K562 (cell line): ENCODE results near the gene RDH13. TPM values are rescaled to one million over a fixed set of nuclear protein-coding genes. Genes with fewer than 3 reads are reported as not detected.
A peak's percentile ranks its signal among the peaks of the same experiment; 100 is the strongest.

ENCODE experiments used
- ATAC-seq: fragments of 200-7000 bp; cut with Tn5 transposase; 3 replicates; pipeline ENCODE4 v1.9.1; 2020; ENCODE audit warnings: moderate library complexity
- BruUV-seq: library from RNA; stranded (reverse); fragments of 400-500 nt; replicated peaks from 2 replicates; lab custom pipeline; 2021; lab: Mats Ljungman, UMichigan
- CTCF ChIA-PET: fragments of 300-600 bp; formaldehyde crosslinking; extraction: SDS; loops from one replicate; lab custom pipeline; 2021; ENCODE audit warnings: low intra/inter-chr PET ratio; lab: Yijun Ruan, JAX
- POLR2A ChIA-PET: fragments of 300-600, 350-650 bp; sonication (Branson Sonifier 250); formaldehyde crosslinking; extraction: SDS; loops from one replicate; lab custom pipeline; 2021; ENCODE audit warnings: antibody characterized with exemption, inconsistent platforms; lab: Yijun Ruan, JAX
- DNase-seq, 4 experiments: peaks; one replicate each; pipeline versions ENCODE4 v3.0.0 to v3.0.0-alpha.2; 2011 to 2018; ENCODE audit warnings: low spot score in 3 of 4, mixed read lengths in 3 of 4; ENCODE audit errors: extremely low read depth in 1 of 4
- FAIRE-seq: peaks from 2 replicates; lab custom pipeline; 2011; peaks lifted over from hg19 to GRCh38; lab: Jason Lieb, UNC
- H2AFZ ChIP-seq: 2 replicates; pipeline ENCODE4 v1.6.0; 2011; ENCODE audit warnings: low read depth, low read length, control low read depth, inconsistent platforms
- H3K27ac ChIP-seq: fragments of 200-600 bp; 3 replicates; pipeline ENCODE4 v1.8.0; 2011; ENCODE audit warnings: low read depth, mild to moderate bottlenecking, control low read depth, inconsistent platforms, low read length, moderate library complexity, mixed read lengths; ENCODE audit errors: extremely low read depth
- H3K27me3 ChIP-seq, 2 experiments: fragments of 300-600 bp in 1 of 2; 2 replicates in 1 of 2; 3 replicates in 1 of 2; pipeline versions ENCODE4 v1.6.0 to v1.8.0; 2011; ENCODE audit warnings: inconsistent platforms in 2 of 2, low read length in 2 of 2, mild to moderate bottlenecking in 1 of 2, mixed read lengths in 1 of 2, moderate library complexity in 1 of 2; ENCODE audit not compliant: control insufficient read depth in 2 of 2, insufficient read depth in 2 of 2
- H3K36me3 ChIP-seq: fragments of 300-600 bp; 3 replicates; pipeline ENCODE4 v1.8.0; 2011; ENCODE audit warnings: mild to moderate bottlenecking, low read length, inconsistent platforms; ENCODE audit not compliant: control insufficient read depth, insufficient read depth
- H3K4me1 ChIP-seq, 2 experiments: fragments of 200-600 bp in 1 of 2; replicated peaks in 1 of 2; 2 replicates in 1 of 2; 3 replicates in 1 of 2; pipeline versions ENCODE4 v1.5.1 to v1.8.0; 2011; ENCODE audit warnings: inconsistent platforms in 2 of 2, low read length in 2 of 2, mild to moderate bottlenecking in 1 of 2, mixed read lengths in 1 of 2, moderate library complexity in 1 of 2; ENCODE audit not compliant: control insufficient read depth in 2 of 2, insufficient read depth in 2 of 2
- H3K4me2 ChIP-seq: 2 replicates; pipeline ENCODE4 v1.6.1; 2011; ENCODE audit warnings: low read length, control low read depth, inconsistent platforms, mixed read lengths; ENCODE audit not compliant: insufficient read depth
- H3K4me3 ChIP-seq: fragments of 200-600 bp; sonication (generic), shearing (Covaris generic); 2 replicates; pipeline ENCODE4 v1.5.1; 2016; ENCODE audit warnings: control low read depth, inconsistent platforms
- H3K79me2 ChIP-seq: fragments of 200-600 bp; 3 replicates; pipeline ENCODE4 v1.8.0; 2011; ENCODE audit warnings: low read length, inconsistent platforms; ENCODE audit not compliant: control insufficient read depth, insufficient read depth
- H3K9ac ChIP-seq, 2 experiments: 2 replicates each; pipeline versions ENCODE4 v1.6.0 to v1.6.1; 2011; ENCODE audit warnings: low read depth in 2 of 2, low read length in 2 of 2, control low read depth in 1 of 2, inconsistent platforms in 1 of 2, mild to moderate bottlenecking in 1 of 2, mixed read lengths in 1 of 2; ENCODE audit not compliant: insufficient read depth in 1 of 2
- H3K9me1 ChIP-seq: one replicate; pipeline ENCODE4 v1.6.0; 2011; ENCODE audit warnings: inconsistent platforms, mild to moderate bottlenecking, low read length, moderate library complexity; ENCODE audit not compliant: control insufficient read depth, insufficient read depth
- H3K9me3 ChIP-seq: replicated peaks from 2 replicates; pipeline ENCODE4 v1.5.1; 2011; ENCODE audit warnings: low read depth, low read length, inconsistent platforms; ENCODE audit not compliant: control insufficient read depth, insufficient read depth
- H4K20me1 ChIP-seq: replicated peaks from 2 replicates; pipeline ENCODE4 v1.6.1; 2011; ENCODE audit warnings: low read length, inconsistent platforms, mixed read lengths; ENCODE audit not compliant: control insufficient read depth, insufficient read depth
- COPS2 ChIP-seq: fragments of 450-650 bp; conservative IDR thresholded peaks from 2 replicates; pipeline ENCODE4 v1.6.1; 2016; ENCODE audit warnings: mild to moderate bottlenecking, moderate library complexity
- FOXA3 ChIP-seq, 2 experiments: fragments of 450-650 bp in 1 of 2; sonication (generic) in 1 of 2; formaldehyde crosslinking; IDR thresholded peaks in 1 of 2; conservative IDR thresholded peaks in 1 of 2; 2 replicates each; pipeline versions ENCODE4 v1.4.0 to v1.8.0; 2020 to 2022; ENCODE audit warnings: mild to moderate bottlenecking in 2 of 2, missing genetic modification reagents in 1 of 2
- NFE2L1 ChIP-seq: fragments of 450-650 bp; IDR thresholded peaks from 2 replicates; pipeline ENCODE4 v1.6.1; 2016; ENCODE audit warnings: missing genetic modification characterization, low read depth, mild to moderate bottlenecking, missing compliant biosample characterization, moderate library complexity, borderline replicate concordance
- PHB2 ChIP-seq: fragments of 450-650 bp; IDR thresholded peaks from 2 replicates; pipeline ENCODE4 v1.6.1; 2017; ENCODE audit warnings: low read depth
- POLR2A ChIP-seq: fragments of 450-650 bp; conservative IDR thresholded peaks from 2 replicates; pipeline ENCODE4 v1.6.1; 2016
- POLR2G ChIP-seq: fragments of 200-400 bp; formaldehyde crosslinking; IDR thresholded peaks from 2 replicates; pipeline ENCODE4 v1.6.1; 2017; ENCODE audit warnings: low read depth, mild to moderate bottlenecking, antibody characterized with exemption, low read length, moderate library complexity
- POLR3G ChIP-seq: IDR thresholded peaks from 2 replicates; pipeline ENCODE4 v1.6.1; 2011; ENCODE audit not compliant: insufficient read length, insufficient replicate concordance; ENCODE audit errors: extremely low read depth
- RAD51 ChIP-seq: fragments of 450-650 bp; IDR thresholded peaks from 2 replicates; pipeline ENCODE4 v1.7.1; 2016; ENCODE audit warnings: low read depth, mild to moderate bottlenecking, borderline replicate concordance
- SUPT5H ChIP-seq: fragments of 450-650 bp; IDR thresholded peaks from 2 replicates; pipeline ENCODE4 v1.6.1; 2016
- XRCC5 ChIP-seq: fragments of 200-400 bp; formaldehyde crosslinking; IDR thresholded peaks from 2 replicates; pipeline ENCODE4 v1.6.1; 2017; ENCODE audit warnings: low read depth, mild to moderate bottlenecking, low read length
- ZFP1 ChIP-seq: fragments of 450-650 bp; formaldehyde crosslinking; IDR thresholded peaks from 2 replicates; pipeline ENCODE4 v1.4.0; 2020; ENCODE audit warnings: mild to moderate bottlenecking, mixed read lengths
- ZFP30 ChIP-seq: fragments of 250-450 bp; sonication (Bioruptor Pico); IDR thresholded peaks from 2 replicates; pipeline ENCODE4 v1.8.0; 2022; ENCODE audit warnings: moderate library complexity, mild to moderate bottlenecking, inconsistent platforms, borderline replicate concordance
- ZNF212 ChIP-seq: fragments of 450-650 bp; formaldehyde crosslinking; IDR thresholded peaks from 2 replicates; pipeline ENCODE4 v1.4.0; 2020; ENCODE audit warnings: mild to moderate bottlenecking
- WGBS: fragments of 100-300 bp; shearing (Covaris generic); methylation state at CpG from one replicate; pipeline ENCODE4 v1.1.6; 2016; ENCODE audit warnings: low coverage, mixed read lengths; ENCODE audit not compliant: insufficient coverage; ENCODE audit errors: missing lambda C conversion rate; 5-methylcytosine and 5-hydroxymethylcytosine counted together
- in situ Hi-C: fragments of 300-500 bp; cut with MboI; formaldehyde crosslinking; loops from 4 replicates; pipeline ENCODE4 v1.15.0; 2018; ENCODE audit warnings: inconsistent platforms, mixed read lengths
- intact Hi-C: fragments of 100-400 bp; cut with micrococcal nuclease; formaldehyde crosslinking; loops from 2 replicates; pipeline ENCODE4 v1.14.2; 2022
- polyA plus RNA-seq, 8 experiments: library from polyadenylated mRNA; depleted of rRNA in 4 of 8; stranded (reverse) in 5 of 8; unstranded in 3 of 8; fragments of >200 nt; fragmentation: Nextera tagmentation in 2 of 8; fragmentation: Illumina TruSeq in 1 of 8; extraction: Ambion mirVana in 2 of 8; extraction: Trizol in 1 of 8; gene quantifications; 2 replicates each; pipeline versions ENCODE4 v1.2.1 to v1.2.3, GENCODE V29; 2011 to 2014; ENCODE audit warnings: inconsistent platforms in 1 of 8, missing spikeins in 1 of 8
- total RNA-seq, 7 experiments: library from RNA; depleted of rRNA in 6 of 7; stranded (reverse); fragments of >200 nt in 6 of 7; fragmentation: Illumina TruSeq in 2 of 7; extraction: Trizol in 2 of 7; gene quantifications; 2 replicates each; pipeline versions ENCODE4 v1.2.1 to v1.2.3, GENCODE V29; 2011 to 2021; ENCODE audit warnings: low replicate concordance in 1 of 7
- TF ChIP-seq, protein P1 (sequence below): sonication (generic); formaldehyde crosslinking; IDR thresholded peaks from 2 replicates; pipeline ENCODE4 v1.8.1; 2023; ENCODE audit warnings: mild to moderate bottlenecking, missing genetic modification reagents

The RDH13 gene
- total and polyA plus RNA-seq, 9 of the 15 experiments (the other 6 are each of a cell fraction or from before 2014, with no cell fraction given), result 7.5 to 70.3 (median 39.5) TPM

DNA sequence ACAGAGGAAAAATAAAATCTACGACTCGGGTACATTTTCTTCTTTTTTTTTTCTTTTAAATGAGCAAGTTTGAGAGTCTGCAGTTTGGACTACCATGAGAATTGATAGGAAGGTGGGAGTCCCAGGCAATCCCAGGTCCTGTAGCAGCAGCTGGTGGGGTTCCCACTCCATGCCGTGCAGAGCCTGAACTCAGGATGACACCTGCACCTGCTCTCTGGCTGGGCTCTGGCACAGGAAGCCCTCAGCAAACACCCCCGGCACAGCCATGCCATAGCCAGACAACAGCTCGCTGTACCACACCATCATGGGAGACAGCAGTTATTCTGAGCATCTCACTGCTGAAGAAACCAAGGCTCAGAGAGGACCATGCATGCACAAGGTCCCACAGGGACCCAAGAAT lies 18.7 kb downstream of the RDH13 start:
- FAIRE-seq (no peak), ATAC-seq (no peak), DNase-seq (no peak)
- WGBS, result 94% methylated on average over 2 of the region's 5 CpGs
- in situ Hi-C loops, result no loop called here
- POLR2A ChIA-PET, result interaction anchor here (1.3 kb wide), 1 partner anchor 10 kb away, joined by 3 read pairs; no protein-coding TSS in a partner anchor
- Histone ChIP-seq H3K27ac (no peak overlapping the region; the same call in 2 of the 3 replicates), H3K4me2 (no peak overlapping the region), H3K9ac (peak overlapping the region in 1 of 2 experiments; percentile 40; a peak in 1 of 4 replicates), H2AFZ (no peak overlapping the region), H3K27me3 (no peaks in the 10 kb centered on the region), H3K79me2 (peaks cover 40% of the 10 kb centered on the region), H3K9me3 (no peaks in the 10 kb centered on the region), H3K36me3 (peaks cover 83% of the 10 kb centered on the region), H3K4me3 (no peak overlapping the region), H3K9me1 (no peaks in the 10 kb centered on the region), H4K20me1 (peaks cover 5% of the 10 kb centered on the region; the same call in 1 of the 2 replicates), H3K4me1 (peaks cover 27 to 50% of the 10 kb centered on the region in 2 experiments)
- intact Hi-C loops, result loop anchor here (10.0 kb wide), 1 partner anchor 159 kb away; no protein-coding TSS in a partner anchor
- CTCF ChIA-PET, result no interaction called here
- TF ChIP-seq POLR3G, result no peak
- TF ChIP-seq ZFP30, result no peak
- no peak for TF ChIP-seq XRCC5
- peak; percentile 46; the same call in 1 of the 2 replicates for TF ChIP-seq POLR2A
- BruUV-seq, result no TSS peak

DNA sequence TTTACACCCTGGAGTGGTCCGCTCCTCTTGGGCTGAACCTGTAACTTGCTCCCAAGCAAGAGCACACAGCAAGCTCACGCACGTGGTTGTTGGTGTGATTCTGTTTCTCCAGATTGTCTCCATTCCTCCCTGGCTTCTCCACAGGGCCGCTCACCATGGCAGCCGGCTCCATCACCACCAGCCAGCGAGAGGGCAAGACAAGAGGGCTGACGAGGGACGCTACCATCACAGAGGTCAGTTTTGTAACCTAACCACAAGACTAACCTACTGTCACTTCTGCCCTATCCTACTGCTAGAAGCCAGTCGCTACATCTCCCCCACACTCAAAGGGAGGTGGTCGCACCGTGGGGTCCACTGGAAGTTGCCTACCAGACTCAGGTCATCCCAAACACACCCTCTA lies 20.3 kb downstream of the RDH13 start:
- DNase-seq (no peak), FAIRE-seq (no peak)
- H3K9ac ChIP-seq, result peak overlapping the region; percentile 64 to 81
- intact Hi-C loops, result loop anchor here (10.0 kb wide), 1 partner anchor 158 kb away; no protein-coding TSS in a partner anchor
- H3K9me3 ChIP-seq, result no peaks in the 10 kb centered on the region
- WGBS, result 74% methylated on average over 11 of the region's 11 CpGs
- H4K20me1 ChIP-seq, result no peaks in the 10 kb centered on the region; the same call in 1 of the 2 replicates
- H3K27ac ChIP-seq, result peak overlapping the region; percentile 96
- no peaks in the 10 kb centered on the region for H3K9me1 ChIP-seq
- POLR2A ChIA-PET, result interaction anchor here (0.6 to 2.6 kb wide), 3 partner anchors 11 to 162 kb away, joined by 4 to 15 read pairs (median 5); no protein-coding TSS in a partner anchor
- in situ Hi-C loops, result no loop called here
- peaks cover 39 to 57% of the 10 kb centered on the region in 2 experiments for H3K4me1 ChIP-seq
- H3K27me3 ChIP-seq, result no peaks in the 10 kb centered on the region
- no peak overlapping the region for H2AFZ ChIP-seq
- CTCF ChIA-PET, result no interaction called here
- TF ChIP-seq ZFP1 (CRISPR knock-in tag) (no peak), ZNF212 (CRISPR knock-in tag) (no peak), FOXA3 (CRISPR knock-in tag; conservative IDR thresholded peaks at IDR 0.05 in 1 of 2, IDR thresholded peaks at IDR 0.05 in 1 of 2) (0 out of 4 replicates have a peak, but pooled peaks of 1 of the 2 experiments have one; percentile 44), NFE2L1 (tag) (no peak), PHB2 (no peak), COPS2 (no peak), POLR2G (peak; percentile 56), RAD51 (no peak), SUPT5H (peak; percentile 8; the same call in 1 of the 2 replicates)
- TF ChIP-seq, protein P1, sequence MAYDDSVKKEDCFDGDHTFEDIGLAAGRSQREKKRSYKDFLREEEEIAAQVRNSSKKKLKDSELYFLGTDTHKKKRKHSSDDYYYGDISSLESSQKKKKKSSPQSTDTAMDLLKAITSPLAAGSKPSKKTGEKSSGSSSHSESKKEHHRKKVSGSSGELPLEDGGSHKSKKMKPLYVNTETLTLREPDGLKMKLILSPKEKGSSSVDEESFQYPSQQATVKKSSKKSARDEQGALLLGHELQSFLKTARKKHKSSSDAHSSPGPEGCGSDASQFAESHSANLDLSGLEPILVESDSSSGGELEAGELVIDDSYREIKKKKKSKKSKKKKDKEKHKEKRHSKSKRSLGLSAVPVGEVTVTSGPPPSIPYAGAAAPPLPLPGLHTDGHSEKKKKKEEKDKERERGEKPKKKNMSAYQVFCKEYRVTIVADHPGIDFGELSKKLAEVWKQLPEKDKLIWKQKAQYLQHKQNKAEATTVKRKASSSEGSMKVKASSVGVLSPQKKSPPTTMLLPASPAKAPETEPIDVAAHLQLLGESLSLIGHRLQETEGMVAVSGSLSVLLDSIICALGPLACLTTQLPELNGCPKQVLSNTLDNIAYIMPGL (CRISPR knock-in tag), result 0 out of 2 replicates have a peak, but pooled peaks have one; percentile 21
- TF ChIP-seq, all 486 proteins: peak for 4
- Histone ChIP-seq H3K4me3 (no peak overlapping the region), H3K36me3 (peaks cover 72% of the 10 kb centered on the region), H3K79me2 (peaks cover 51% of the 10 kb centered on the region), H3K4me2 (peak overlapping the region; percentile 79; the same call in 1 of the 2 replicates)
- TSS peak; percentile 20 for BruUV-seq
- ATAC-seq, result no peak
